ENCODE data around the gene SSUH2.

DNA sequence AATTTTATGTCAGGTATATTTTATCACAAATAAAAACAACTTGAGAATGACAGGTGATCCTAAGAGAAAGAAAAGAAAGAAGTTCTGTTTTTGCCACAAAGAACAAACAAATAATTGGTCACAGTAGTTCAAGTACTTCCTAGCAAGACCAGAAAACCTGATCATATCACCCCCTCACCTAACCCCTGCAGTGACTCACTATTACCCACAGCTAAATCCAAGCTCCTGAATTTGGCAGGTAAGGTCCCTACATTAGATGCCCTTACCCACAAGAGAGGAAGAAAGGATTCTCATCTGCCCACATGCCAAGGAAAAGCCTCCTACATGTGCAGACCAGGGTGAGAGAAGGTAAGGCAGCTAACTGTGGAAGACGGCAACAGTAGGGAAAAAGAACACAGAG lies 4.4 kb downstream of the SSUH2 start:
- TF ChIP-seq, protein P1, sequence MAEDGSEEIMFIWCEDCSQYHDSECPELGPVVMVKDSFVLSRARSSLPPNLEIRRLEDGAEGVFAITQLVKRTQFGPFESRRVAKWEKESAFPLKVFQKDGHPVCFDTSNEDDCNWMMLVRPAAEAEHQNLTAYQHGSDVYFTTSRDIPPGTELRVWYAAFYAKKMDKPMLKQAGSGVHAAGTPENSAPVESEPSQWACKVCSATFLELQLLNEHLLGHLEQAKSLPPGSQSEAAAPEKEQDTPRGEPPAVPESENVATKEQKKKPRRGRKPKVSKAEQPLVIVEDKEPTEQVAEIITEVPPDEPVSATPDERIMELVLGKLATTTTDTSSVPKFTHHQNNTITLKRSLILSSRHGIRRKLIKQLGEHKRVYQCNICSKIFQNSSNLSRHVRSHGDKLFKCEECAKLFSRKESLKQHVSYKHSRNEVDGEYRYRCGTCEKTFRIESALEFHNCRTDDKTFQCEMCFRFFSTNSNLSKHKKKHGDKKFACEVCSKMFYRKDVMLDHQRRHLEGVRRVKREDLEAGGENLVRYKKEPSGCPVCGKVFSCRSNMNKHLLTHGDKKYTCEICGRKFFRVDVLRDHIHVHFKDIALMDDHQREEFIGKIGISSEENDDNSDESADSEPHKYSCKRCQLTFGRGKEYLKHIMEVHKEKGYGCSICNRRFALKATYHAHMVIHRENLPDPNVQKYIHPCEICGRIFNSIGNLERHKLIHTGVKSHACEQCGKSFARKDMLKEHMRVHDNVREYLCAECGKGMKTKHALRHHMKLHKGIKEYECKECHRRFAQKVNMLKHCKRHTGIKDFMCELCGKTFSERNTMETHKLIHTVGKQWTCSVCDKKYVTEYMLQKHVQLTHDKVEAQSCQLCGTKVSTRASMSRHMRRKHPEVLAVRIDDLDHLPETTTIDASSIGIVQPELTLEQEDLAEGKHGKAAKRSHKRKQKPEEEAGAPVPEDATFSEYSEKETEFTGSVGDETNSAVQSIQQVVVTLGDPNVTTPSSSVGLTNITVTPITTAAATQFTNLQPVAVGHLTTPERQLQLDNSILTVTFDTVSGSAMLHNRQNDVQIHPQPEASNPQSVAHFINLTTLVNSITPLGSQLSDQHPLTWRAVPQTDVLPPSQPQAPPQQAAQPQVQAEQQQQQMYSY (CRISPR knock-in tag; IDR thresholded peaks at IDR 0.05), result no peak
- TF ChIP-seq MYBL2 (CRISPR knock-in tag; IDR thresholded peaks at IDR 0.05) (no peak), ZNF317 (CRISPR knock-in tag; IDR thresholded peaks at IDR 0.05; ENCODE audit: borderline replicate concordance, low read depth) (no peak), FOXP1 (CRISPR knock-in tag; IDR thresholded peaks at IDR 0.05; ENCODE audit: borderline replicate concordance) (no peak), SMAD3 (CRISPR knock-in tag; IDR thresholded peaks at IDR 0.05; ENCODE audit: borderline replicate concordance) (no peak), NR1H2 (CRISPR knock-in tag; IDR thresholded peaks at IDR 0.05) (no peak), MXD4 (CRISPR knock-in tag; IDR thresholded peaks at IDR 0.05; ENCODE audit: borderline replicate concordance) (no peak)
- TF ChIP-seq, protein P2, sequence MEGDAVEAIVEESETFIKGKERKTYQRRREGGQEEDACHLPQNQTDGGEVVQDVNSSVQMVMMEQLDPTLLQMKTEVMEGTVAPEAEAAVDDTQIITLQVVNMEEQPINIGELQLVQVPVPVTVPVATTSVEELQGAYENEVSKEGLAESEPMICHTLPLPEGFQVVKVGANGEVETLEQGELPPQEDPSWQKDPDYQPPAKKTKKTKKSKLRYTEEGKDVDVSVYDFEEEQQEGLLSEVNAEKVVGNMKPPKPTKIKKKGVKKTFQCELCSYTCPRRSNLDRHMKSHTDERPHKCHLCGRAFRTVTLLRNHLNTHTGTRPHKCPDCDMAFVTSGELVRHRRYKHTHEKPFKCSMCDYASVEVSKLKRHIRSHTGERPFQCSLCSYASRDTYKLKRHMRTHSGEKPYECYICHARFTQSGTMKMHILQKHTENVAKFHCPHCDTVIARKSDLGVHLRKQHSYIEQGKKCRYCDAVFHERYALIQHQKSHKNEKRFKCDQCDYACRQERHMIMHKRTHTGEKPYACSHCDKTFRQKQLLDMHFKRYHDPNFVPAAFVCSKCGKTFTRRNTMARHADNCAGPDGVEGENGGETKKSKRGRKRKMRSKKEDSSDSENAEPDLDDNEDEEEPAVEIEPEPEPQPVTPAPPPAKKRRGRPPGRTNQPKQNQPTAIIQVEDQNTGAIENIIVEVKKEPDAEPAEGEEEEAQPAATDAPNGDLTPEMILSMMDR (IDR thresholded peaks at IDR 0.05), result no peak
- TF ChIP-seq, protein P3, sequence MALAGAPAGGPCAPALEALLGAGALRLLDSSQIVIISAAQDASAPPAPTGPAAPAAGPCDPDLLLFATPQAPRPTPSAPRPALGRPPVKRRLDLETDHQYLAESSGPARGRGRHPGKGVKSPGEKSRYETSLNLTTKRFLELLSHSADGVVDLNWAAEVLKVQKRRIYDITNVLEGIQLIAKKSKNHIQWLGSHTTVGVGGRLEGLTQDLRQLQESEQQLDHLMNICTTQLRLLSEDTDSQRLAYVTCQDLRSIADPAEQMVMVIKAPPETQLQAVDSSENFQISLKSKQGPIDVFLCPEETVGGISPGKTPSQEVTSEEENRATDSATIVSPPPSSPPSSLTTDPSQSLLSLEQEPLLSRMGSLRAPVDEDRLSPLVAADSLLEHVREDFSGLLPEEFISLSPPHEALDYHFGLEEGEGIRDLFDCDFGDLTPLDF (CRISPR knock-in tag; IDR thresholded peaks at IDR 0.05), result no peak
- TF ChIP-seq, protein P4, sequence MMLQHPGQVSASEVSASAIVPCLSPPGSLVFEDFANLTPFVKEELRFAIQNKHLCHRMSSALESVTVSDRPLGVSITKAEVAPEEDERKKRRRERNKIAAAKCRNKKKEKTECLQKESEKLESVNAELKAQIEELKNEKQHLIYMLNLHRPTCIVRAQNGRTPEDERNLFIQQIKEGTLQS (CRISPR knock-in tag; conservative IDR thresholded peaks at IDR 0.05), result no peak
